PC-9 (cell line): ENCODE results near the gene MTMR2.

Experiments
- EZH2 ChIP-seq: fragments of 200-600 bp; sonication (generic); IDR thresholded peaks from 2 replicates; pipeline ENCODE4 v1.8.0; 2017; ENCODE audit warnings: antibody characterized with exemption, low read depth
- TF ChIP-seq, protein P1 (sequence below): fragments of 200-600 bp; sonication (generic); conservative IDR thresholded peaks from 2 replicates; pipeline ENCODE4 v1.6.1; 2017; ENCODE audit warnings: mixed run types, antibody characterized with exemption, mild to moderate bottlenecking, moderate library complexity

DNA sequence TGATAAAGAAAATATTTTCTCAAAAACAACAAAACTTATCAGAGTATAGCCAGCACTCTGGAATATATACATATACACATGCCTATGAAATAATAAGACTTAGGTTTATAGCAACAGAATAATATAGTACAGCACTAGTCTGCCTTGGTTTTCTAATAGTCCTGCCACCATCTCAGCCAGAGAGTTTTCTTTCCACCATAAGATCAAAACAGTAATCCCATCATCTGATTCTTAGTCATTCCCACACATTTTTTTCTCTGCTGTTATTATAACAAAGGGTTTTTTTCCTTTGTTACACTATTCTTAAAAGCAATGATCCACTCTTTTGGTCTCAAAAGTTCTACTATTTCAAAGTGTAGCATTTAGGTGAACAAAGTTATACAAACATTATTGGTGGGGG is 15.1 kb downstream of the MTMR2 start:
- TF ChIP-seq, protein P1, sequence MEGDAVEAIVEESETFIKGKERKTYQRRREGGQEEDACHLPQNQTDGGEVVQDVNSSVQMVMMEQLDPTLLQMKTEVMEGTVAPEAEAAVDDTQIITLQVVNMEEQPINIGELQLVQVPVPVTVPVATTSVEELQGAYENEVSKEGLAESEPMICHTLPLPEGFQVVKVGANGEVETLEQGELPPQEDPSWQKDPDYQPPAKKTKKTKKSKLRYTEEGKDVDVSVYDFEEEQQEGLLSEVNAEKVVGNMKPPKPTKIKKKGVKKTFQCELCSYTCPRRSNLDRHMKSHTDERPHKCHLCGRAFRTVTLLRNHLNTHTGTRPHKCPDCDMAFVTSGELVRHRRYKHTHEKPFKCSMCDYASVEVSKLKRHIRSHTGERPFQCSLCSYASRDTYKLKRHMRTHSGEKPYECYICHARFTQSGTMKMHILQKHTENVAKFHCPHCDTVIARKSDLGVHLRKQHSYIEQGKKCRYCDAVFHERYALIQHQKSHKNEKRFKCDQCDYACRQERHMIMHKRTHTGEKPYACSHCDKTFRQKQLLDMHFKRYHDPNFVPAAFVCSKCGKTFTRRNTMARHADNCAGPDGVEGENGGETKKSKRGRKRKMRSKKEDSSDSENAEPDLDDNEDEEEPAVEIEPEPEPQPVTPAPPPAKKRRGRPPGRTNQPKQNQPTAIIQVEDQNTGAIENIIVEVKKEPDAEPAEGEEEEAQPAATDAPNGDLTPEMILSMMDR = no peak
- TF ChIP-seq EZH2 = no peak
